Measurements from ENCODE around the gene CTNND2. TPM values are rescaled to one million over a fixed set of nuclear protein-coding genes. Genes with fewer than 3 reads are reported as not detected.

CTNND2 gene
- total RNA-seq, 1 experiment from 2014 or later: 7.0 TPM

DNA sequence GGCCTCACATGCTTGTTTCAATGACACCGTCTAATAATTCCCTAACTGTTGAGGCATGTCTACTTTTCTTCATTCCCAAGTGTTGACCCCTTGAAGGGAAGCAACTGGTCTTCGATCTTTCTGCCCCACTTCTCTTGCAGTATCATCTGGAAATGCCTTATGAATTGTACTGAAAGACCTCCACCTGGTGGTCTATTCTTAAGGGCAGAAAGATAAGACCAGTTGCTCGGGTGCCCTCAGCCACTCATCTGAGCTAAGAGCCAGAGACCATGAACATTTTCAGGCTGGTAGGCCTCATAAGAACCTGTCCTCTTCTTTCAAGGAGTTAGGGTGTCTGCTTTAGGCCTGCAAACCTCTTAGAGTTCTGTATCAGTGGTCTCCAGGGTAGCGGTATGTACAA, 542.5 kb downstream of the CTNND2 start:
- no peak overlapping the region for H2BK120ac ChIP-seq (ENCODE audit: low read depth, low read length, poor library complexity, severe bottlenecking)
- H3K9ac ChIP-seq (ENCODE audit: extremely low read depth, insufficient read length, low read length): no peak overlapping the region
- no peak overlapping the region for H2BK5ac ChIP-seq (ENCODE audit: insufficient read length, low read length)
- no peaks in the 10 kb centered on the region for H3K23me2 ChIP-seq (ENCODE audit: insufficient read length, low read depth, low read length, poor library complexity, severe bottlenecking)
- Mint-ChIP-seq H3K9me3 (no peaks in the 10 kb centered on the region; a peak in 1 of 5 replicates), H3K4me3 (no peak overlapping the region), H3K27me3 (ENCODE audit: low read depth) (peaks cover 4% of the 10 kb centered on the region; the same call in 1 of the 2 replicates), H3K36me3 (ENCODE audit: insufficient read depth in 1 of 3, low read depth in 3 of 3) (peaks cover 0 to 5% (median 3%) of the 10 kb centered on the region in 3 experiments; a peak in 2 of 7 replicates), H3K27ac (no peak overlapping the region), H3K4me1 (no peaks in the 10 kb centered on the region)
- no peaks in the 10 kb centered on the region for H4K20me1 ChIP-seq (ENCODE audit: control insufficient read depth, insufficient read depth, insufficient read length)
- H3K4ac ChIP-seq (ENCODE audit: low read depth, low read length): no peak overlapping the region
- no peak overlapping the region for H3K18ac ChIP-seq (ENCODE audit: insufficient read length, low read depth, low read length)
- WGBS (ENCODE audit: extremely low coverage, insufficient read length, low lambda C conversion rate): no CpG with 5 or more reads among the region's 4 CpGs
- H2BK12ac ChIP-seq (ENCODE audit: insufficient read length, low read depth, low read length): no peak overlapping the region
- H3K4me1 ChIP-seq (ENCODE audit: insufficient read depth, low read length): no peaks in the 10 kb centered on the region
- H2AK5ac ChIP-seq (ENCODE audit: insufficient read length, low read length): no peak overlapping the region
- H3K56ac ChIP-seq (ENCODE audit: insufficient read length, low read depth, low read length): no peak overlapping the region
- no peak for DNase-seq
- H4K8ac ChIP-seq (replicated peaks; ENCODE audit: insufficient read length, low read depth, low read length): no peak overlapping the region
- H2BK20ac ChIP-seq (ENCODE audit: low read depth, low read length, poor library complexity, severe bottlenecking): no peak overlapping the region
- no peak overlapping the region for H3T11ph ChIP-seq (ENCODE audit: low read length)
- H2BK15ac ChIP-seq (ENCODE audit: low read depth, low read length): no peak overlapping the region
- TF ChIP-seq, protein P1, sequence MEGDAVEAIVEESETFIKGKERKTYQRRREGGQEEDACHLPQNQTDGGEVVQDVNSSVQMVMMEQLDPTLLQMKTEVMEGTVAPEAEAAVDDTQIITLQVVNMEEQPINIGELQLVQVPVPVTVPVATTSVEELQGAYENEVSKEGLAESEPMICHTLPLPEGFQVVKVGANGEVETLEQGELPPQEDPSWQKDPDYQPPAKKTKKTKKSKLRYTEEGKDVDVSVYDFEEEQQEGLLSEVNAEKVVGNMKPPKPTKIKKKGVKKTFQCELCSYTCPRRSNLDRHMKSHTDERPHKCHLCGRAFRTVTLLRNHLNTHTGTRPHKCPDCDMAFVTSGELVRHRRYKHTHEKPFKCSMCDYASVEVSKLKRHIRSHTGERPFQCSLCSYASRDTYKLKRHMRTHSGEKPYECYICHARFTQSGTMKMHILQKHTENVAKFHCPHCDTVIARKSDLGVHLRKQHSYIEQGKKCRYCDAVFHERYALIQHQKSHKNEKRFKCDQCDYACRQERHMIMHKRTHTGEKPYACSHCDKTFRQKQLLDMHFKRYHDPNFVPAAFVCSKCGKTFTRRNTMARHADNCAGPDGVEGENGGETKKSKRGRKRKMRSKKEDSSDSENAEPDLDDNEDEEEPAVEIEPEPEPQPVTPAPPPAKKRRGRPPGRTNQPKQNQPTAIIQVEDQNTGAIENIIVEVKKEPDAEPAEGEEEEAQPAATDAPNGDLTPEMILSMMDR (conservative IDR thresholded peaks at IDR 0.05): no peak
- no peaks in the 10 kb centered on the region for H3K79me2 ChIP-seq (ENCODE audit: insufficient read depth, low read length)
- H3K4me2 ChIP-seq (ENCODE audit: insufficient read depth, insufficient read length, low read length): no peak overlapping the region
- H3K14ac ChIP-seq (ENCODE audit: insufficient read depth, low read length): no peak overlapping the region
- no peak overlapping the region for H3K23ac ChIP-seq (ENCODE audit: insufficient read length, low read depth, low read length)
- no peaks in the 10 kb centered on the region for H3K27me3 ChIP-seq (ENCODE audit: insufficient read depth, low read length)
- no peak overlapping the region for H3K27ac ChIP-seq (ENCODE audit: insufficient read length, low read depth, low read length)
- H4K5ac ChIP-seq (ENCODE audit: insufficient read length, low read depth, low read length): no peak overlapping the region
- H3K79me1 ChIP-seq (ENCODE audit: insufficient read depth, low read depth, low read length, poor library complexity, severe bottlenecking): no peaks in the 10 kb centered on the region
- no peaks in the 10 kb centered on the region for H3K9me3 ChIP-seq (ENCODE audit: control insufficient read depth, low read depth, low read length)
- H2AFZ ChIP-seq (ENCODE audit: low read length): no peak overlapping the region
- H4K91ac ChIP-seq (ENCODE audit: insufficient read length, low read depth, low read length): no peak overlapping the region
